Right ventricle myocardium inferior (tissue), 1 donor: ENCODE data around the gene ZC3H18. TPM values are rescaled to one million over a fixed set of nuclear protein-coding genes. Genes with fewer than 3 reads are reported as not detected.

Source experiments
- ATAC-seq: fragments of 200-7000 bp; cut with Tn5 transposase; one replicate; pipeline ENCODE4 v1.9.1; 2020; ENCODE audit warnings: mild to moderate bottlenecking, moderate library complexity
- DNase-seq: peaks from one replicate; pipeline ENCODE4 v3.0.0; 2021; ENCODE audit errors: missing footprints
- intact Hi-C: fragments of 100-400 bp; cut with DNase I; formaldehyde crosslinking; loops from one replicate; pipeline ENCODE4 v1.11.0; 2022
- total RNA-seq: library from RNA; stranded (reverse); fragmentation: NEBNext Ultra II Directional; extraction: Animal tissue kit (Norgen Biotek cat#: 25700); gene quantifications from one replicate; pipeline ENCODE4 v1.2.1, GENCODE V29; 2021
- donor health status: DM: no; HTN: yes; CAD: no; lungs with severe emphysema.

Gene ZC3H18
- total RNA-seq, 1 donor from 2014 or later = 23.9 TPM

DNA sequence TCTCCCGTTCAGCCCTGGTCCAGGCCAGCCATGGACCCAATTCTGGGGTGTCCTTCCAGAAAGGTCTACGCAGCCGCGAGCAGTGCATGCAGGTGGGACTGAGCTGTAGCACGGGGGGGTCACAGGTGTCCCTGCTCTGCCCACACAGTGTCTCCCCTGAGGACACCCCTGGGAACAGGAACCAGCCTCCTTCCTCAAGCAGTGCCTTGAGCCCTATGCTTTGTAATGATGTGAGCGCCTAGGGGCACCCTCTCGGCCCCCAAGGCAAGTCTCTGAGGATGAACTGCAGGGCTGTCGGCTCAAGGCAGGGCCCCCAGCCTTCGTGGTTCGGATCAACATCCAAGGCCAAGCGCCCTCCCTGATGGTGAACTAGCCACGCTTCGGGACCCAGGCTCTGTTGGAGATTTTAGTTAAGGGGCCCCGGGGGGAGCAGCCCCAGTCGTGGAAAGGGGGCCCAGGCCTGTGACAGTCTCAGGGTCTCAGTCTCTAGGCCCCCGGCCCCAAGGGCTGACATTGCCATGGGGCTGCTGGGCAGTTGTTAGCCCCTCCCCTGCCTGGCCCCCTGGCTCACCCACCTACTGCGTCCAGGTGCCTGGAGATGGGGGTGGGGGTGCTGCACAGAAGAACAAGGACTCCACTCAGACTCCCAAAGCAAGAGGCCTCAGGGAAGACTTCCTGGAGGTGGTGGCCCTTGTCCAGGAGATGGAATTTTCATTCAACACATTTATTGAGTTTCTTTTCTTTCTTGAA, 70.5 kb downstream of the ZC3H18 start:
- no peak for DNase-seq
- no peak for ATAC-seq
- intact Hi-C loops = no loop called here

DNA sequence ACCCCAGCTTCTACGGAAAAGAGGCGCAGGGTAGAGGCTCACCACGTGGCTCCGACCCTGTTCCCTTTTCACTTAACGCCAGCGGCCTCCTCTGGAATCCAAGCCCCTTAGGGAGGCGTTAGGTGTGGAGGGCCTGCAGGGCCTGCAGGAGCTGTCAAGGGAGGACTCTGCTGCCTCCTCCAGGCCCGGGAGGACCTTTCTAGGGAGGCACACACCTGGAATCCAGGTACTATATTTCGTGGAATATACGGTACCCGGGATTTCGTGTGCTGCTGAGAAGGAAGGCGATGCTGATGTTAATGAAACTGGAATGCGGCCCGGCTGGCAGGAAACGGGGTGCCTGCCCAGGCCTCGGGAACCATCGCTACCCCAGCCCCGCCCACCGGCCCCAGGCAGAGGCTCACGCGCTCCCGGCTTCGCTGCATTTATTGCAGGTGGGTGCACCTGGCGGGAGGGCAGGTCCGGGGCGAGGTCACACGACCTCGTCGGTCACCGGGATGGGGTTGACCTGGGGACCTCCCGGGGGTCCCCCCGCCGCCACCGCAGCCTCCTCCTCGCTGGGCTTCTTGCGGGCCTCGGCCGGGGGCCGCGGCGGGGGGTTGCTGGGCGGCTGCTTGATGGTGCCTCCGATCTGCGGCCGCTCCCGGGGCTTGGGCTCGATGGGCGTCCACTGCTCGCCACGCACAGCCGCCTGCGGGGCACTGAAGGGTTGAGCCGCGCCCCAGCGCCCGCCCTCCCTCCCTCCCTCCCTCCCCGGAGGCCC, 72.9 kb downstream of the ZC3H18 start:
- ATAC-seq = no peak
- intact Hi-C loops = no loop called here

DNA sequence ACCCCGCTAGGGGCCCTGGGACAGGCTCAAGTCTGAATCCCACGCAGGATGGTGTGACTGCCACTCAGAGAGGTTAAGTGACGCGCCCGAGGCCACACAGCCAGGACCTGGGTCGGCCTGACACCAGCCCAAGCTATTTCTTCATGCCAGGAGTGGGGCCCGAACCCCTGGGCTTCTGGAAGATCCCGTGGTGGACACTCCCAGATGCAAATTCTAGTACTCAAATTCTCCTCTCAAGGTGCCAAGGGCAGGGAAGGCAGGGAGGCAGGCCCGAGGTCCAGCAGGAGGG, 73.4 kb downstream of the ZC3H18 start:
- intact Hi-C loops = no loop called here
- ATAC-seq (no peak), DNase-seq (no peak)

More for the DNA sequence above, 72.9 kb downstream of the ZC3H18 start:
- DNase-seq = no peak

DNA sequence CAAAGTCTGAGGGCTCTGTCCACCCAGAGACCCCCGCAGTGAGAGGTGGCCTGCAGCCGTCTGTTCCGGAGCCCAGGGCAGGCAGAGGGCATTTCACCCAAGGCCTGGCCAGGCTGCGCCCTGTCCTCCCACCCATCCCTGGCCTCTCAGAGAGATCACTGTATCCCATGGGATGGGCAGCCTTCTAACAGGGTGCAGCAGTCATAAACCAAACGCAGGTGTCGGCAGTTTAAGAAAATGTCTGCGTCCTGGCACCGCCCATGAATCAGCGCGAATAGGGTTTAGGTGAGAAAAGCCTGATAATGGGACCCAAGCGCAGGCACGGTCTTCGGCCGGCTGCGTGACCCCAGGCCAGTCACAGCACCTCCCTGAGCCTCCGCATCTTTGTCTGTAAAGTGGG, 75.3 kb downstream of the ZC3H18 start:
- ATAC-seq = no peak

DNA sequence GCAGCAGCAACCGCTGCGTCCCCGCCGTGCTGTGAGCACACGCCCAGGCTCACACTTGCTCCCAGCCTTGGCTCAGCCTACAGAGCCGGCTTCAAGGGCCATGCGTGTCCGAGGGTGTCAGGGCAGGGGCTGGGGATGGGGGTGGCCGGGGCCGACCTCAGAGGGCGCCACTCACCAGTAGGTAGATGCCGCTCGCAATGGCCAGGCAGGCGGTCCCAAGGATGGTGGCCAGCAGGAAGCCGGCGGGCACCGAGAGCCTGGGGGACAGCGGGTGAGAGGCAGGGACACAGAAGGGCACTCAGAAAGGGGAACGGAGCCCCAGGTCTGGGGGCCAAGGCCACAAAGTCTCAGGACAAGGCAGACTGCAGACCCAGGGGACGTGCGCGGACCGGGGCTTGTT, 75.7 kb downstream of the ZC3H18 start:
- DNase-seq (no peak), ATAC-seq (no peak)
- intact Hi-C loops = no loop called here

More for the DNA sequence above, 75.3 kb downstream of the ZC3H18 start:
- no peak for DNase-seq
- intact Hi-C loops = no loop called here

DNA sequence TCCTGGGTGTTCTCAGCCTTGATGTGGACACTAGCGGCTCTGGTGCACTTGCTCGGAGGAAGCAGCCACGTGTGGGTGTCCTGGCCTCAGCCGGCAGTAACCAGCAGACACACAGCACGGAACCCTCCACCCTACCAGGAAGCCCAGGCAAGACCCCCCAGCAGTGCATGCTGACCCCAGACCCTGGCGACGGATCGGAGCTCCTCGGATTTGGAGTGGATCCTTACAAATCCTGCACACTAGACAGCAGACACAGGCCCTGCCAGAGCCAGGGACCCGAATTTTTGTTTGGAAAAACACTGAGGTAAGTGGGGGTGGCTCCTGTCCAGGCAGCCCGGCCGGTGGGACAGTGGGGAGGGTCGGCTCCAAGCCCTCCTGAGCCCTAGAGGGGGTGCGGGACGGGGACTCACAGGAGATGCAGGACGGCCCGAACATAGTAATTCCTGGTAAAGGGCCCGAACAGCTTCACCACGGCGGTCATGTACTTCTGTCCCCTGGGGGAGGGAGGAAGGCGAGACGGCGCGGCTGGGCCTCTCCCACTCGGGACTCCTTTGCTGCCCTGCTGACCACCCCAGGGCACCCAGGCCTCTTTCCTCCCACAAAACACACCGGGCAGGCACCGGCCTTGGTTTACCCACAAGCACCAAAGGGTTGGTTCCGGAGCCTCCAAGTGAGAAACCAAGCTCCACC, 76.3 kb downstream of the ZC3H18 start:
- DNase-seq = no peak
- intact Hi-C loops = no loop called here
- no peak for ATAC-seq

DNA sequence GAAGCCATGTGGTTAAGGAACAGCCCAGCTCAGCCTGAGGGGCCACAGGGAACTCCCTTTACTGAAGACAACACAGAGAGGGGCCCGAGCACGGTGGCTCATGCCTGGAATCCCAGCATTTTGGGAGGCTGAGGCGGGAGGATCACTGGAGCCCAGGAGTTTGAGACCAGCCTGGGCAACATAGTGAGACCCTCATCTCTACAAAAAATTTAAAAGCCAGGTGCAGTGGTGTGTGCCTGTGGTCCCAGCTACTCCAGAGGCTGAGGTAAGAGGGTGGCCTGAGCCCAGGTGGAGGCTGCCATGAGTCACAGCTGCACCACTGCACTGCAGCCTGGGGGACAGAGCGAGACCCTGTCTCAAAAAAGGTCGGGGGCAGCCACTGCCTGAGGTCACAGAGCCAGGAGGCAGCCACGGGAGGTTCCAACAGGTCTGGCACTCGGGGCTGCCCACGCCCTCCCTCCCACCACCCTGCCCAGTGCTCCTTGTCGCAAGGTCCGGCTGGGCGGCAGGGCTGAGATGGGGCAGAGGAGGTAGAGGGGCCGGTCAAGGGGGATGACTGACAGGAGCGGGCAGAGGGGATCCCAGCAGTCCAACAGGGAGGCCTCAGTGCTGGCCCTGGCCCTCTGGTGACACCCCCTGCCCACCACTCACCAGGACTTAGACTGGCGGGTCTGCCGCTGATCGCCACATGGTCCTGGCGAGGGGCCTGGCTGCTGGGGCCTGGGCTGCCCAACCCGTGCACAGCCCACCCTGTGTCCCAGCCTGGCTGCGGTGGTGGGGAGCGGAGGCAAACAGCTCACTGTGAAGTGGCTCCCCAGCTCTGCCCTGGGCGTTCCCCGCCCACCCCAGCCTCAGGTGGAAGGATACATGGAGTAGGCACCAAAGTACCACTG, 77.2 kb downstream of the ZC3H18 start:
- intact Hi-C loops = no loop called here
- ATAC-seq = no peak
- no peak for DNase-seq

DNA sequence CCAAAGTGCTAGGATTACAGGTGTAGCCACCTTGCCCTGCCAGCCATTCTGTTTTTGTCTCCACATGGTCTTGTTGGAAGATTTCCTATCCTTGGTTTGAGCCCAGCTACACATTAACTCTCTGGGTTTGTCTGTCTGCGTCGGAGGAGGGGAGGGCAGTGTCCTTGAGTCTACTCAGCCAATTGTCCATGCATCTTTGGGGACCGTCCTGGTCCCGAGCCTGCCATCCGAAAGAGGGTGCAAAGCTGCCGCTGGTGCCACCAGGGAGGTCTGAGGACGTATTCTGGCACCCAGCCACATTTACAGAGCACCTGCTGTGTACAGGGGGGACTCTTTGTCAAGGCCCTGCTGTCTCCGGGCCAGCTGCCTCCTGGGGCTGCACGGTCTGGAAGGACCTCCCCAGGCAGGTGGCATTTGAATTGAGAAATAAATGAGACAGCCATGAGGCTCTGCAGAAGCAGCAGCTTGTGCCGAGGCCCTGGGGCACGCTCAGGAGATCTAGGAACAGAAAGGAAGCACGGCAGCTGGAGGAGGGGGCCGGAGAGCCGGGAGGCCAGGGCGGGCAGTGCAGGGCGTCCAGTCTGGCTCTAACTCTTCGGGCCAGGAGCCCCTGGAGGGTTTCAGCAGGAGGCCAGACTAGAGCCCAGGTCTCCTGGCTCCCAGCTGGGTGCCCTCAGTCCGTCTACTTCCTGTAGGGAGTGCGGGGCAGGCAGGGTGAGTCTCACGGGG, 79.2 kb downstream of the ZC3H18 start:
- DNase-seq = no peak
- intact Hi-C loops = no loop called here
- no peak for ATAC-seq

DNA sequence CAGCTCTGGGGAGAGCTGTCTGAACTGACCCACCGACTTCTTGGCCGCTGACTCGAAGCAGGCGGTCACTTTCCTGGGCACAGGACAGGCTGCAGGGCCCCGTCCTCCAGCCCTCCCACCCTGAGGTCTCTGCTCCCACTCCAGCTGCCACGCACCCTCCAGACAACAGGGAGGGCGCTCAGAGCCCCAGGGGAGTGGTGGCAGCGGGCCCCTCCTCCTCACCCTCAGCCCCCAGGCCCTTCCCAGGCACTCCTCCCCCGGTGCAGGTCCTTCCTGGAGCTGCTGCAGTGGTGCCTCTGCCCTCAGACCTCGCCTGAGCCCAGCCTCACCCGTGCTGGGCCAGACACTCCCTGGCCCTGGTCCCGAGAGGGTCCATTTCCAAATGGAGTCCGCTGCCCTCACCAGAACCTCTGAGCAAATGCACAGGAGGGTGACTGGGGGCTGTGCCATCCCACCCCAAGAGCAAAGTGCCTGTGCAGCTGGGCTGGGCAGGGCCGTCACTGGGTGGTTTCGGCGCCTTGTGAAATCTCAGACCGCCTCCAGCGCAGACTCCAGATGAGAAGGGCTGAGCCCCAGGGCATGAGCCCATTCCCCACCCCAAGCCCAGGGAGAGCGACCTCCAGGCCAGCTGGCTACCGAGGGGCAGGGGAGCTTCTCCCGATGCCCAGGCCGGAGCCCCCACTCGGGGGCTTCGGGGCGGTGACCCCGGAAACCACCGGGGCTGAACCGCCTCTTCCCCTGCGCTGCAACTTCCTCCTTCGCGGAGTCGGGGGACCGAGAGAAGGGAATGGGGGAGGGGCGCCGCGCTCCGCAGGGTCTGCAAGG, 79.9 kb downstream of the ZC3H18 start:
- DNase-seq = no peak
- ATAC-seq = peak; percentile 38
- intact Hi-C loops = no loop called here

DNA sequence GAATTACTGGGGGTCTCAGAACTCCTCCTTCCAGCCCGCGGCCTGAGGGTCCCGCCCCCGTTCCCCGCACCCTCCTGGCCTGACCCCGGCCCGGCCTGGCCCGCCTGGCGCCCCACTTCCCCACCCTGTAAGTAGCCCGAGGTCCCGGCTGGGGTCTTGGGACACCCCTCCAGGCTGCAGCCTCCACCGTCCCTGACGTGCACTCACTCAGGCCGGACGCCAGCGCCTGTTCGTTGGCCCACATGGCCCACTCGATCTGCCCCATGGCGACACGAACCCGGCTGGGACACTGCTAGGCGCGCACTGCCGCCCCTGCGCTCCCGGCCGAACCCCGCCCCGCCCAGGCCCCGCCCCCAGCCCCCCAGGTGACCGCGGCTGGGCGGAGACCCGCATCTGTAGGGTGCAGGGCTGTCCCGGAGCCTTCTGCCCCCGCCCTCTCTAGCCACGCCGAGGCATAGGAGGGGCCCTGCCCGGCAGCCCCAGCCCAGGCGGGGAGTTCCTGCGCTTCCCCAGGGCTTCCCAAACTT, 80.6 kb downstream of the ZC3H18 start, which contains the start of gene CYBA:
Gene CYBA, minus strand, starts transcription at position 305 of the 527 bp plus-strand sequence. Its CDS starts 40 bp downstream, at position 265.
- peak; percentile 93 for DNase-seq
- peak; percentile 92 for ATAC-seq
- intact Hi-C loops = no loop called here

DNA sequence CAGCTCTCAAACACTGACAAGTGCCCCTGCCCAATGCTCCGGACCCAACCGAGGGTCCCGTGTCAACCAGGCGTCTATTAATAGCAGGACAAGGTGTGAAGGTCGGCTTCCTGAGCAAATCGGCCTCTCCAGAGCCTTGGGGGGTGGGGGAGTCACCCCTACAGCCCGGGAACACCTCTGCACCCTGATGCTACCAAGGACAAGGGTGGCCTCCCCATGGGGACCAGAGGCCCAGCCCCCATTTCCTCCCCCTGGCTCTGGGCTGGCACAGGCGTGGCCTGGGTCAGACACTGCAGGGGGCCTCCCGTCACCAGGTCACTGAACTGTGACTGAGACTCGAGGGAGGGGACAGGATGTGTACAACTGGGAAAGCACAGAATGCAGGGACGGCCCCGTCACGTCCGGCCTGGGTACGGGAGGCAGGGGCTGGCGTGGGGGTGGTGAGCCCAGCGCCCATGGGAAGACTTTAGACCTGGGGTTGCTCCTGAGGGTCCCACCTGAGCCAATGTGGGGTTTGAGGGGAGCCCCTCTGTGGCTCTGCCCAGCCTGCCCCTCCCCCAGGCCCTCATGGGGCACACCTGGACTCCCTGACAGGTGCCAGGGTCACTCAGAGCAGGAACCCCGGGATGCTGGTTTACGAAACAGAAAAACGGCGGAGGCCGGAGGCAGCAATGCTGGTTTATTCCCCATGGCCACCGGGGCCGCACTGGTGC, 81.2 kb downstream of the ZC3H18 start:
- DNase-seq = no peak
- peak; percentile 14 for ATAC-seq
- intact Hi-C loops = no loop called here

DNA sequence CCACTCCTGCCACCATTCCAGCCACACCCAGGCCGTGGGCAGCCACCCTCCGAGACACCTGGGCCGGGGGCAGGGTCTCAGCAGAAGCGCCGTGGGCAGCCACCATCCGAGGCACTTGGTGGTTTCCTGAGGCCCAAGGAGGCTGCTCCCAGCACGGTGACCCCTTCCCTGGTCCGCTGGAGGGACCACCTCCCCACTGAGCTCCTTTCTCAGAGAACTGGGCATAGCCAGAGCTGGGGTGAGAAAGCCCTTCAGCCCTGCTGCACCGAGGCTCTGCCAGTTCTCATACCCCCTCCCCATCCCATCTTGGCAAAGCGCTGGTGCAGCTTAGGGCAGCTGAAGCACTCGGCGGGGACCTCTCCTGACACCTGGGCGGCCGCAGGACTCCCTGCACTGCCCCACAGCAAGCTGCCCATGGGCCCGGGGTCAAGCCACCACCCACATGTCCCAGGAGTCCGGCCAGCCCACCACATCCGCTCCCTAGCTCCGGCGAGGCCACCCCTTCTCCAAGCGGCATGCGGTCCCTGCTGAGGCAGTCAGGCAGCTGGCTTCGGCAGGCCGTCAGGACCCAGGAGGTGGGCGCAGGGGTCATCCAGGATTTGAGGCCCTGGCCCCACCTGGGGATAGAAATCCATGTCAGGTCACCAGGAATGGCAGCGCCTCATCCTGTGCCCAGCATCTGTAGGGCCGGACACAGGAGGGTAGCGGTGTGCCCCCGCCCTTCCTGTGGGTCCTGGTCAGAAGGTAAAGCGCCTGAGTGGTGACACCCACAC, 82.0 kb downstream of the ZC3H18 start:
- intact Hi-C loops = no loop called here
- ATAC-seq = no peak
- DNase-seq = no peak

DNA sequence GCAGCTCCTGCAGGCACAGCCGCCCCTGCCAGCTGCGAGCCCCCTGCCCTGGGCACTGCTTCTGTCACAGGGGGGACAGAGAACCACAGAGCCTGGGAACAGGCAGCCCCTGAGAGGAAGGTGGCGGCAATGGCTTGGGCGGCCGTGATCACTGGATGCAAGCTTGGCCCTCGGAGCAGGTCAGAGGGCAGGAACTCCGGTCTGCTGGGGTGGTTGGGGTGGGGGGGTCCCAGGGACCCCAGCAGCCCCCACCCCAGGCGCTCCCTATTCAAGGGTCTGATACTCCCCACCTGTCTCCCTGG, 82.5 kb downstream of the ZC3H18 start:
- DNase-seq (no peak), ATAC-seq (no peak)
- intact Hi-C loops = no loop called here

DNA sequence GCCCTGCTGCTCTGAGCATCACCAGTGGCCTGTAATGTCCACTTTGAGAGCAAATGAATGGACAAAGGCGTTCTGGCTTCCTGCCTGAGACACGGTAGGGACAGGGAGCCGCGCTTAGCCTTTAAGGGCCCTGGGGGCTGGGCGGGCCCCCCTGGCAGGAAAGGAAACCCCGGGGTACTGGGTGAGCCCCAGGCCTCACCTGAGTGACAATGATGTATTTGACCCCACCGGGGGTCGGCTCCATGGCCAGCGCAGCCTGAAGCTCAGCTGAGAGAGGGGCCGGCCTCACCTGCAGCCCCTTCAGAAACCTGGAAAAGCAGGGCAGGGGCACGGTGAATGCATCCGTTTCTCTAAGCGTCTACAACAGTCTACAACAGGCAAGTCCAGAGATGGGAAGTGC, 82.9 kb downstream of the ZC3H18 start:
- ATAC-seq = no peak
- intact Hi-C loops = no loop called here
- no peak for DNase-seq

DNA sequence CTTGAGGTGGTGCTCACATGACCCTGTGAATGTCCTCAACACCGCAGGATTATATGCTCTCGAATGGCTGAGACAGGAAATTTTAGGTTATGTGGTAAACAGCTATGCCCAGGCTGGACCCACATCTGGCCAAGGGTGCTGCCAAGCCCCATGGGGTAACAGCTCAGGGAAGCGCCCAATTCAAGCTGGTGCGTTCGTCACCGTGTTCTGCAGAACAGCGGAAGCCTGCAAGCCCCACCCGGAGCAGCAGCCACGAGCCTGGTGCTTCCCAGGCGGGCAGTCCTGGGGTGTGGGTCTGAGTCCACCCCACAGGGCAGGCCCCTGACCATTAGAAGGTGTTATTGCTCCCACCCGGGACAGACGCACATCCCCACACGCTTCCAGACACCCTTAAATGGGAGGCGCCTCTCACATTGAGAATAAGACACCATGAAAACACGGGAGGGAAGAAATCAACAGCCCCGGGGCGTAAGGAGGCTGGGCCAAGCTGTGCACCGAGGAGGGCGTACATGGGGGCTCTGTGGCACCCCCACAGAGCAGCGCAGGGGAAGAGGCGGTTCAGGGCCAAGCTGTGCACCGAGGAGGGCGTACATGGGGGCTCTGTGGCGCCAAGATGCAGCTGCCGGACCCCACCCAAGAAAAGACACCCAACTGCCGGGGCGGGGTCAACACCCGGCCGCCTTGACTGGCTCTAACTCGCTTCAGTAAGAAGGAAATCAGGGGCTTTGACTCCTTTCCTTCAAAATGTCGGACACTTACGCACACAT, 83.6 kb downstream of the ZC3H18 start:
- ATAC-seq = no peak
- intact Hi-C loops = no loop called here
- no peak for DNase-seq
